ENCODE data around the gene SEC14L1.

GRCh38 chr17:77105706-77106105 lies 35.1 kb upstream of the SEC14L1 start:
- TF ChIP-seq CTCF (conservative IDR thresholded peaks at IDR 0.05; ENCODE audit: low read depth, low read length) (no peak), EZH2 (IDR thresholded peaks at IDR 0.05; ENCODE audit: borderline replicate concordance, low read depth, low read length, poor library complexity, severe bottlenecking) (no peak)

Measured in A673 (cell line).